Measurements from ENCODE around the gene NR5A1.

Gene NR5A1

DNA sequence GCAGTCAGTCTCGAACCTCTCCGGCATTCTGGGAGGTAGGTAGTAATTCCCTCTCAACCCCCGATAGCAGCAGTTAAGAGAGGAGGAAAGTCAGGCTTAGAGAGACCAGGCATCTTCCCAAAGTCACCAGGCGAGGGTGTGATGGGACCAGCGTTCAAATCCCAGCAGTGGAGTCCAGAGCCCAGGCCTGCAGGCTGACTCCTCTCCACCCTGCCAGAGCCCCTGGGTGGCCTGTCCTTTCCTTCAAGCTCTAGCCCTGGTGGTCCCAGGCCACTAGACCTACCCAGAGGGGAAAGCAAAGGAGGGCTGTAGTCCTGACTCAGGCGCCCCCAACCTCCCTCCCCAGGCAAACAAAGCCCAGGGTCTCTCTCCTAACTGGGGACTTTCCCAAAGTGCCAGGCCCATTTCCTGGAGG is 4.2 kb upstream of the NR5A1 start:
- H3K9me3 ChIP-seq (ENCODE audit: control insufficient read depth, insufficient read depth, low read length) = no peaks in the 10 kb centered on the region
- H3K4me3 ChIP-seq (ENCODE audit: low read length) = no peak overlapping the region
- H3K4me2 ChIP-seq (ENCODE audit: low read length) = no peak overlapping the region
- no peaks in the 10 kb centered on the region for H3F3A ChIP-seq (ENCODE audit: control insufficient read depth, insufficient read depth)
- H3K27ac ChIP-seq (ENCODE audit: low read depth, low read length) = no peak overlapping the region
- no peaks in the 10 kb centered on the region for H3K27me3 ChIP-seq (ENCODE audit: control insufficient read depth, low read length)
- TF ChIP-seq, protein P1, sequence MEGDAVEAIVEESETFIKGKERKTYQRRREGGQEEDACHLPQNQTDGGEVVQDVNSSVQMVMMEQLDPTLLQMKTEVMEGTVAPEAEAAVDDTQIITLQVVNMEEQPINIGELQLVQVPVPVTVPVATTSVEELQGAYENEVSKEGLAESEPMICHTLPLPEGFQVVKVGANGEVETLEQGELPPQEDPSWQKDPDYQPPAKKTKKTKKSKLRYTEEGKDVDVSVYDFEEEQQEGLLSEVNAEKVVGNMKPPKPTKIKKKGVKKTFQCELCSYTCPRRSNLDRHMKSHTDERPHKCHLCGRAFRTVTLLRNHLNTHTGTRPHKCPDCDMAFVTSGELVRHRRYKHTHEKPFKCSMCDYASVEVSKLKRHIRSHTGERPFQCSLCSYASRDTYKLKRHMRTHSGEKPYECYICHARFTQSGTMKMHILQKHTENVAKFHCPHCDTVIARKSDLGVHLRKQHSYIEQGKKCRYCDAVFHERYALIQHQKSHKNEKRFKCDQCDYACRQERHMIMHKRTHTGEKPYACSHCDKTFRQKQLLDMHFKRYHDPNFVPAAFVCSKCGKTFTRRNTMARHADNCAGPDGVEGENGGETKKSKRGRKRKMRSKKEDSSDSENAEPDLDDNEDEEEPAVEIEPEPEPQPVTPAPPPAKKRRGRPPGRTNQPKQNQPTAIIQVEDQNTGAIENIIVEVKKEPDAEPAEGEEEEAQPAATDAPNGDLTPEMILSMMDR (IDR thresholded peaks at IDR 0.05; ENCODE audit: low read depth, low read length, poor library complexity, severe bottlenecking) = no peak
- no peak for TF ChIP-seq EZH2phosphoT487 (IDR thresholded peaks at IDR 0.05; ENCODE audit: borderline replicate concordance, low read length)
- peaks cover 5% of the 10 kb centered on the region; the same call in 1 of the 2 replicates for H3K4me1 ChIP-seq (ENCODE audit: control insufficient read depth, low read length)
- H3K79me2 ChIP-seq (ENCODE audit: control insufficient read depth, low read length) = no peaks in the 10 kb centered on the region
- no peaks in the 10 kb centered on the region for H3K9me2 ChIP-seq (replicated peaks; ENCODE audit: control insufficient read depth, low read length)
- H3K36me3 ChIP-seq (ENCODE audit: control insufficient read depth, low read length) = no peaks in the 10 kb centered on the region
- no peaks in the 10 kb centered on the region; the same call in 1 of the 2 replicates for H4K20me1 ChIP-seq (ENCODE audit: control insufficient read depth, insufficient read depth, low read depth, low read length)

DNA sequence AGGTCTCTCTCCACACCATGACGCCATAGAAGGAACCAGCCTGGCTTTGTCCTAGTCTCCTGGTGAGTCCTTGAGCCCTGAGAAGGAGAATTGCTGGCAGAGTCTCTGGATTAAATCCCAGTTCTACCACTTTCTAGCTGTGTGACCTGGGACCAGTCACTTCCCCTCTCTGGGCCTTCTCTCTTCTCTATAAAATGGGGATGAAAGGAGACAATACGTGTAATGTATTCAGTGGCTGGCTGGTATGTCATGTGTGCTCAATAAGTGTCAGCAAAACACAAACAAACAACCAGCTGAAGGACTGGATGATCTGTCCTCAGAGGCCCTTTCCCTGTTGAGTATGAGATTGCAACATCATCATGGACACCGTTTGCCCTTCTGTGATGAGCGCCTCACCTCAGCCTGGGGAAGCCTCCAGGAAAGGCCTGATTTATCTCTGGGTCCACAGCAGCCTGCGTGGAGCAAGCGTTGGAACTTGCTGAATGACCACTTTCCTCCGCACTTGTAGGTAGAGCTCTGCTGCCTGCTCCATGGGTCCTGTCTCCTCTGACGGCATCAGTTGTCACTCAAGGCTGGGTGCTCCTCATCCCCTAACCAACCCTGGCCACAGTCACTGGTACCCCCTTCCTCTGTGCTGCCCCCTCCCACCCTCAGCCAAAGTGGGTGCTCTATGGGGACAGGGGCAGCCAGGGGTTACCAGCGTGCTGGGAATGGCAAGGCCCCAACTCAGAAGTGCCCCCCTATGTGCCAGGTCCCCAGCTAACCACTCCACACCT is 3.6 kb upstream of the NR5A1 start:
- H3K4me1 ChIP-seq (ENCODE audit: control insufficient read depth, low read length) = peaks cover 5% of the 10 kb centered on the region; the same call in 1 of the 2 replicates
- H3K4me2 ChIP-seq (ENCODE audit: low read length) = no peak overlapping the region
- H3K27me3 ChIP-seq (ENCODE audit: control insufficient read depth, low read length) = no peaks in the 10 kb centered on the region
- TF ChIP-seq, protein P1 (IDR thresholded peaks at IDR 0.05; ENCODE audit: low read depth, low read length, poor library complexity, severe bottlenecking) = no peak
- no peak for TF ChIP-seq EZH2phosphoT487 (IDR thresholded peaks at IDR 0.05; ENCODE audit: borderline replicate concordance, low read length)
- no peaks in the 10 kb centered on the region for H3K9me2 ChIP-seq (replicated peaks; ENCODE audit: control insufficient read depth, low read length)
- H3K4me3 ChIP-seq (ENCODE audit: low read length) = no peak overlapping the region
- H3F3A ChIP-seq (ENCODE audit: control insufficient read depth, insufficient read depth) = no peaks in the 10 kb centered on the region
- no peaks in the 10 kb centered on the region for H3K79me2 ChIP-seq (ENCODE audit: control insufficient read depth, low read length)
- H3K9me3 ChIP-seq (ENCODE audit: control insufficient read depth, insufficient read depth, low read length) = no peaks in the 10 kb centered on the region
- no peaks in the 10 kb centered on the region; the same call in 1 of the 2 replicates for H4K20me1 ChIP-seq (ENCODE audit: control insufficient read depth, insufficient read depth, low read depth, low read length)
- H3K27ac ChIP-seq (ENCODE audit: low read depth, low read length) = no peak overlapping the region
- no peaks in the 10 kb centered on the region for H3K36me3 ChIP-seq (ENCODE audit: control insufficient read depth, low read length)

DNA sequence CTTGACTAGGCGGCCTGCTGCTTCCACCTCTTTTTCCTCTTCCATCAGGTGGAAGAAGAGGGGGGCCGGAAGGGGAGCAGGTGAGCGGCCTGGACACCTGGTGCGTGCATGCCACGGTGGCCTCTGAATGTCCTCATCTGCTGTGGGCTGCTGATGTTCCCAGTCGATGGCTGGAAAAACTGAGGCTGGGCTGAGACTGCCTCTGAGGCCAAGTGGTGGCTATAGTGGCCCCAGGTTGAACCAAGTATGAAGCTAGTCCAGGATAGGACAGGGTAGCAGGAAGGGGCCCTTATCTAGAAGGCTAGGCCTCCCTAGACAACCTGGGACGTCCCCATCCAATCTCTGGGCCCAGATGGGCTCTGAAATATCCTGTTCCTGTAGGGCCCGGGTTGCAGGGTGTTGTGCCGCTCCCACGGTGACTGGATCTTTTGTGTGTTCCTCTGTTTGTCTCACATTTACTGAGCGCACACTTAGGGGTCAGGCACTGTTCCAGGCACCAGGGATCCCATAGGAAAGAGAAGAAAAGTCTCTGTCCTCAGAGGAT is 753 bp upstream of the NR5A1 start:
- H3K4me3 ChIP-seq (ENCODE audit: low read length) = no peak overlapping the region
- TF ChIP-seq EZH2phosphoT487 (IDR thresholded peaks at IDR 0.05; ENCODE audit: borderline replicate concordance, low read length) = no peak
- TF ChIP-seq, protein P1 (IDR thresholded peaks at IDR 0.05; ENCODE audit: low read depth, low read length, poor library complexity, severe bottlenecking) = no peak
- no peaks in the 10 kb centered on the region for H3K36me3 ChIP-seq (ENCODE audit: control insufficient read depth, low read length)
- no peak overlapping the region for H3K4me2 ChIP-seq (ENCODE audit: low read length)
- H3K9me2 ChIP-seq (replicated peaks; ENCODE audit: control insufficient read depth, low read length) = no peaks in the 10 kb centered on the region
- H4K20me1 ChIP-seq (ENCODE audit: control insufficient read depth, insufficient read depth, low read depth, low read length) = no peaks in the 10 kb centered on the region
- H3K27ac ChIP-seq (ENCODE audit: low read depth, low read length) = no peak overlapping the region
- H3K79me2 ChIP-seq (ENCODE audit: control insufficient read depth, low read length) = no peaks in the 10 kb centered on the region
- H3K4me1 ChIP-seq (ENCODE audit: control insufficient read depth, low read length) = no peaks in the 10 kb centered on the region
- H3F3A ChIP-seq (ENCODE audit: control insufficient read depth, insufficient read depth) = no peaks in the 10 kb centered on the region
- no peaks in the 10 kb centered on the region for H3K27me3 ChIP-seq (ENCODE audit: control insufficient read depth, low read length)
- no peaks in the 10 kb centered on the region for H3K9me3 ChIP-seq (ENCODE audit: control insufficient read depth, insufficient read depth, low read length)

Measured in DOHH2 (cell line).